Trophoblast cell (in vitro differentiated cells and primary cell): Measurements from ENCODE around the gene BABAM1.

Experiments used
- DNase-seq, 2 donors: peaks; one replicate each; pipeline ENCODE4 v3.0.0-alpha.2; 2016
- H2AFZ ChIP-seq: 2 replicates; pipeline ENCODE4 v1.6.1; 2013; ENCODE audit warnings: low read length, moderate library complexity, mild to moderate bottlenecking; ENCODE audit not compliant: insufficient read depth, poor library complexity
- H2AK5ac ChIP-seq: 2 replicates; pipeline ENCODE4 v1.6.1; 2013; ENCODE audit warnings: mild to moderate bottlenecking, low read length
- H2BK120ac ChIP-seq: 2 replicates; pipeline ENCODE4 v1.6.1; 2013; ENCODE audit warnings: low read length, mild to moderate bottlenecking, moderate library complexity; ENCODE audit not compliant: insufficient read depth, poor library complexity
- H2BK12ac ChIP-seq: 2 replicates; pipeline ENCODE4 v1.6.1; 2013; ENCODE audit warnings: mild to moderate bottlenecking, low read length, moderate library complexity
- H2BK5ac ChIP-seq: 2 replicates; pipeline ENCODE4 v1.6.1; 2013; ENCODE audit warnings: low read length, low read depth, moderate library complexity, mild to moderate bottlenecking; ENCODE audit not compliant: poor library complexity
- H3K14ac ChIP-seq: 2 replicates; pipeline ENCODE4 v1.6.1; 2013; ENCODE audit warnings: mild to moderate bottlenecking, low read length
- H3K18ac ChIP-seq: 2 replicates; pipeline ENCODE4 v1.6.1; 2013; ENCODE audit warnings: mild to moderate bottlenecking, low read length
- H3K23ac ChIP-seq: 2 replicates; pipeline ENCODE4 v1.6.1; 2013; ENCODE audit warnings: low read length
- H3K27ac ChIP-seq: 2 replicates; pipeline ENCODE4 v1.5.1; 2013; ENCODE audit warnings: low read depth, mild to moderate bottlenecking, inconsistent platforms, low read length, moderate library complexity
- H3K27me3 ChIP-seq: 2 replicates; pipeline ENCODE4 v1.6.1; 2013; ENCODE audit warnings: inconsistent platforms, mild to moderate bottlenecking, low read length, moderate library complexity; ENCODE audit not compliant: insufficient read depth
- H3K36me3 ChIP-seq, 2 experiments: 1 replicate in 1 of 2; 2 replicates in 1 of 2; pipeline ENCODE4 v1.6.1; 2013; ENCODE audit warnings: low read length in 2 of 2, mild to moderate bottlenecking in 2 of 2, moderate library complexity in 1 of 2; ENCODE audit not compliant: insufficient read depth in 2 of 2, control insufficient read depth in 1 of 2
- H3K4ac ChIP-seq: 2 replicates; pipeline ENCODE4 v1.6.1; 2013; ENCODE audit warnings: low read depth, mild to moderate bottlenecking, low read length, moderate library complexity
- H3K4me1 ChIP-seq, 2 experiments: 1 replicate in 1 of 2; 2 replicates in 1 of 2; pipeline ENCODE4 v1.6.1; 2013; ENCODE audit warnings: low read length in 2 of 2, mild to moderate bottlenecking in 2 of 2, moderate library complexity in 1 of 2; ENCODE audit not compliant: insufficient read depth in 2 of 2, control insufficient read depth in 1 of 2
- H3K4me2 ChIP-seq: 2 replicates; pipeline ENCODE4 v1.6.1; 2013; ENCODE audit warnings: inconsistent platforms, mild to moderate bottlenecking, low read length, moderate library complexity
- H3K4me3 ChIP-seq: 2 replicates; pipeline ENCODE4 v1.5.1; 2013; ENCODE audit warnings: mild to moderate bottlenecking, low read depth, low read length, inconsistent platforms
- H3K79me1 ChIP-seq: one replicate; pipeline ENCODE4 v1.6.1; 2013; ENCODE audit warnings: low read length
- H3K79me2 ChIP-seq: 2 replicates; pipeline ENCODE4 v1.6.1; 2013; ENCODE audit warnings: low read length, mild to moderate bottlenecking; ENCODE audit not compliant: control insufficient read depth, insufficient read depth, poor library complexity
- H3K9ac ChIP-seq: 2 replicates; pipeline ENCODE4 v1.6.1; 2013; ENCODE audit warnings: mild to moderate bottlenecking, low read length
- H3K9me3 ChIP-seq: 2 replicates; pipeline ENCODE4 v1.6.1; 2013; ENCODE audit warnings: low read depth, mild to moderate bottlenecking, control low read depth, inconsistent platforms, low read length; ENCODE audit not compliant: insufficient read depth
- H4K12ac ChIP-seq: 2 replicates; pipeline ENCODE4 v1.6.1; 2013; ENCODE audit warnings: low read depth, mild to moderate bottlenecking, low read length, moderate library complexity
- H4K8ac ChIP-seq: 2 replicates; pipeline ENCODE4 v1.6.1; 2013; ENCODE audit warnings: low read depth, mild to moderate bottlenecking, low read length, moderate library complexity
- H4K91ac ChIP-seq: one replicate; pipeline ENCODE4 v1.6.1; 2013; ENCODE audit warnings: low read depth, mild to moderate bottlenecking, low read length, moderate library complexity
- WGBS: extraction: QIAGEN DNeasy Blood & Tissue Kit; methylation state at CpG from one replicate; pipeline ENCODE4 v1.1.7; 2013; ENCODE audit warnings: missing lambda C conversion rate; ENCODE audit not compliant: insufficient read length, insufficient coverage; ENCODE audit errors: extremely low coverage; 5-methylcytosine and 5-hydroxymethylcytosine counted together

Gene BABAM1

DNA sequence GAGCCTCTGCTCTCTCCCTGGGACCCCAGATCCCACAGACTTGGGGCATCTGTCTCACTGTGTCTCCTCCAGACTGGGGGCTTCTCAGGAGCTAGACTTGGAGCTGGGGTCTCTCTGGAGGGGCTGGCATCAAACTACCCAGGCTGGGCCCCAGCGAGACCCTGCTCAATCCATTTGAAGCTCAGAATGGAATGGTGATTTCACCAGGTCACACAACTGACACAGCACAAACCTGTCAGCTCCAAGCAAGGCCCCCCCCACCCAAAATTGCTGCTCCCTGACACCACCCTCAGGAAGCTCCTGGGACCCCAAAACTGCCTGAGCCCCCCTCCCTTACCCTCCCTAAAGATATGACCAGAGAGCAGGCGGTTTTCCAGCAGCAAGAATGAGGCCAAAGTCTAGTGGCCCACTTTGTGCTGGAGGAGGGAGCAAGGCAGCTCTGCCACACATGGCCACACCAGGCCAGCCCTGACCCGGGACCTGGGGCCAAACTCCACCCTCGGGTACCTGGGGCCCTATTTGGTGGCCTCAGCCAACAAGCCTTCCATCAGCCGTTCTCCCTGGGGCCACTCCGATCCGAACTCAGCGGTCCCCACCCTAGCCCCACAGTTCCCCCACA lies 23.9 kb upstream of the BABAM1 start:
- WGBS = no CpG with 5 or more reads among the region's 8 CpGs
- peak overlapping the region; percentile 94 for H2BK5ac ChIP-seq
- H2BK12ac ChIP-seq = no peak overlapping the region
- H3K4me2 ChIP-seq = peak overlapping the region; percentile 84
- peak overlapping the region; percentile 95 for H3K4me3 ChIP-seq
- H3K4me1 ChIP-seq = peaks cover 22 to 30% of the 10 kb centered on the region in 2 experiments
- H3K9me3 ChIP-seq = peaks cover 7% of the 10 kb centered on the region
- H3K27me3 ChIP-seq = no peaks in the 10 kb centered on the region
- H3K4ac ChIP-seq = peak overlapping the region; percentile 95
- H3K36me3 ChIP-seq = peaks cover 21 to 24% of the 10 kb centered on the region in 2 experiments
- peaks cover 48% of the 10 kb centered on the region for H3K79me1 ChIP-seq
- peak overlapping the region; percentile 98 for H4K91ac ChIP-seq
- H3K79me2 ChIP-seq = peaks cover 57% of the 10 kb centered on the region
- peak overlapping the region; percentile 34 for H4K8ac ChIP-seq
- peak overlapping the region; percentile 84 for H3K18ac ChIP-seq
- H3K23ac ChIP-seq = no peak overlapping the region
- no peak overlapping the region for H2AK5ac ChIP-seq
- H4K12ac ChIP-seq = no peak overlapping the region
- H3K27ac ChIP-seq = peak overlapping the region; percentile 95
- no peak overlapping the region for H2AFZ ChIP-seq
- peak overlapping the region; percentile 95 for H3K9ac ChIP-seq
- DNase-seq = no peak
- H3K14ac ChIP-seq = peak overlapping the region; percentile 81
- peak overlapping the region; percentile 69 for H2BK120ac ChIP-seq

DNA sequence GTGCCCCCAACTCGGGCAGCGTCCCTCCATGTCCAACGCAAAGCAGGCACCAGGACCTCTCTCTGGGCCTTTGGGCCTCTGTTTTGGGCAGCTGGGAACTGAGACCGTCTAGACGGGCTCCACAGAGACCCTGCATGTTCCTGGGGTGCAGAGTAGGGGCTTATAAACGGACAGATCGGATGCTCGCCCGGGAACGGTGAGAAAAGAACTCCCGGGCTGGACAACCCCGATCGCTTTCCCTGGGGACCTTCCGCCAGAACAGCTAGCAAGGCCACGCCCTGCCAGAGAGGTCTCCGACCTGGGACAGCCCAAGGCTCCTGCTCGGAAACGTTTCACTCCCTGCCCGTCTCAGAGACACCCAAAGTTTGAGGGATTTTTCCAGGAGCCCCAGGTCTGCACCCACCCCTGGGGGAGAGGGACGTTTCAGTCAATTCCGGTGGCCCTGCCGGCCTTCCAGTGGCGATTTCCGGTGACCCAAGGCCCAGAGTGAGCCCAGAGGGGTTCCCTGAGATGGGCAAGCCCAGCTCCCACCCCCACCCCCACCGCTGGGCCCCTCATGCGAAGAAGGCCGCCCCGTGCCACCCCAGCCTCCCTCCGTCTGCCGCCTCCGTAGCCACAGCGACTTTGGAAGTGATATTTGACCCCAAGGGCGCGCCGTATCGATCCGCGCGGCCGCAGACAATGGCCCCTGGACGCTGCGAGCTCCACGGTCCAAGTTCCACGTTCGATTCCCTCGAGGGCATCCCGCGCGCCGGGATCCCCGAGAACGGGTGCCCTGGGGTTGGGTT lies 23.2 kb upstream of the BABAM1 start:
- peak overlapping the region; percentile 89 for H4K8ac ChIP-seq
- H3K27ac ChIP-seq = peak overlapping the region; percentile 95
- H2AK5ac ChIP-seq = peak overlapping the region; percentile 66
- peak overlapping the region; percentile 95 for H3K9ac ChIP-seq
- H2AFZ ChIP-seq = peak overlapping the region; percentile 61
- H3K4ac ChIP-seq = peak overlapping the region; percentile 95
- peaks cover 16 to 18% of the 10 kb centered on the region in 2 experiments for H3K36me3 ChIP-seq
- H2BK120ac ChIP-seq = peak overlapping the region; percentile 69
- H3K18ac ChIP-seq = peak overlapping the region; percentile 84
- H3K14ac ChIP-seq = peak overlapping the region; percentile 81
- H3K79me2 ChIP-seq = peaks cover 55% of the 10 kb centered on the region
- peaks cover 29 to 37% of the 10 kb centered on the region in 2 experiments for H3K4me1 ChIP-seq
- no peaks in the 10 kb centered on the region for H3K27me3 ChIP-seq
- no peak overlapping the region for H2BK12ac ChIP-seq
- H4K12ac ChIP-seq = peak overlapping the region; percentile 91
- peak overlapping the region; percentile 95 for H3K4me3 ChIP-seq
- H3K23ac ChIP-seq = no peak overlapping the region
- peaks cover 7% of the 10 kb centered on the region for H3K9me3 ChIP-seq
- no CpG with 5 or more reads among the region's 52 CpGs for WGBS
- H3K4me2 ChIP-seq = peak overlapping the region; percentile 84
- peaks cover 56% of the 10 kb centered on the region for H3K79me1 ChIP-seq
- H4K91ac ChIP-seq = peak overlapping the region; percentile 98
- peak overlapping the region; percentile 94 for H2BK5ac ChIP-seq
- DNase-seq = peak; percentile 48 to 58

DNA sequence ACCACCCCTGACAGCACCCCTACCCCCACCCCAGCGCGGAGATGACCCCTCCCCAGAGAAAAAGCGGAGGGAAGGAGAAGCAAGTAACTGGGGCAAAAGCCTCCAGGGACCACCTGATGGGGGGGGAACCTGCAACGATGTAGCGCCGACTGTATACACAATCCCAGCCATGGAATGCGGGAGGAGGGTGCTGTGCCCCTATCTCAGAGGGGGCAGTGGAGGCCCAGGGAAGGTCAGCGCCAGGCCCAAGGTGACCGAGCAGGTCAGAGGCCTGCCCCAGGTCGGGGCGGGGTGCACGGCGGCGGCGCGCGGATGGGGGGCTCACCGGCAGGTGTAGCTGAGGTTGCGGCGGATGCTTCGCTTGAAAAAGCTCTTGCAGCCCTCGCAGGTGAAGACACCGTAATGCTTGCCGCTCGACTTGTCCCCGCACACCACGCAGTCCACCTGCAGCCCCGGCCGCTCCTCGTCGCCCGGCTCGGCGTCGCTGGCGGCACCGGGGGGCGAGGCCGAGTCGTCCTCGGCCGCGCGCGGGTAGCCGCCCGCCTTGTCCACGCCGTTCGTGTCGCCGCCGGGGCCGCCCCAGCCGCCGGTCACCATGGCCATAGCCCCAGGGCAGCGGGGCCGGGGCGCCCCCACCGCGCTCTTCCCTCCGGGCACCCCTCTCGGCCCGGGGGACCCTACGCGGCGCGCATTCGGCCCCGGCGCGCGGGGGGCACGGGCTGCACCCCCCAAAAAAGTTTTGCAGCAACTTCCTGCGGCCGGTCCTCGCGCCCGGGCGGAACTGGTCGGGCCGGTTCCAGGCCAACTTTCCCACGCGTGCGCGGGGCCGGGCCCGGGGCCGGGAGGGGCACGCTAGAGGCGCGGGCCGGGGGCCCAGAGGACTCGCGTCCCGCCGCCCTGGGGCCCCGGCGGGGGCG lies 22.4 kb upstream of the BABAM1 start:
- WGBS = no CpG with 5 or more reads among the region's 100 CpGs
- peak overlapping the region; percentile 95 for H3K4me3 ChIP-seq

GRCh38 chr19:17245535-17245984 lies 21.7 kb upstream of the BABAM1 start, which contains the start of gene NR2F6:
NR2F6 (minus strand) TSS chr19:17245919; CDS start chr19:17245220, 699 bp downstream.
- H3K23ac ChIP-seq = no peak within 1 kb of the TSS
- H2AFZ ChIP-seq = peak within 1 kb of the TSS; percentile 55
- no CpG with 5 or more reads among the region's 72 CpGs for WGBS
- peak within 1 kb of the TSS; percentile 92 for H3K18ac ChIP-seq
- H2AK5ac ChIP-seq = peak within 1 kb of the TSS; percentile 51
- peaks cover 67% of the 10 kb centered on the region for H3K79me1 ChIP-seq
- peak within 1 kb of the TSS; percentile 95 for H3K4ac ChIP-seq
- no peak for DNase-seq
- peak within 1 kb of the TSS; percentile 91 for H4K12ac ChIP-seq
- H2BK5ac ChIP-seq = peak within 1 kb of the TSS; percentile 94
- no peaks in the 10 kb centered on the region for H3K27me3 ChIP-seq
- peak within 1 kb of the TSS; percentile 98 for H4K91ac ChIP-seq
- peak within 1 kb of the TSS; percentile 96 for H3K14ac ChIP-seq
- H3K27ac ChIP-seq = peak within 1 kb of the TSS; percentile 100
- peak within 1 kb of the TSS; percentile 85 for H2BK120ac ChIP-seq
- H3K36me3 ChIP-seq = peaks cover 9 to 10% of the 10 kb centered on the region in 2 experiments
- peak within 1 kb of the TSS; percentile 95 for H3K9ac ChIP-seq
- H3K4me2 ChIP-seq = peak within 1 kb of the TSS; percentile 89
- H3K9me3 ChIP-seq = peaks cover 5% of the 10 kb centered on the region
- peak within 1 kb of the TSS; percentile 89 for H4K8ac ChIP-seq
- peak within 1 kb of the TSS; percentile 94 for H2BK12ac ChIP-seq
- peaks cover 57% of the 10 kb centered on the region for H3K79me2 ChIP-seq
- H3K4me1 ChIP-seq = peaks cover 38 to 47% of the 10 kb centered on the region in 2 experiments
- peak within 1 kb of the TSS; percentile 95 for H3K4me3 ChIP-seq

More for the DNA sequence above, 22.4 kb upstream of the BABAM1 start:
- Histone ChIP-seq H3K27ac (peak overlapping the region; percentile 95), H4K12ac (peak overlapping the region; percentile 91), H3K4me1 (peaks cover 33 to 41% of the 10 kb centered on the region in 2 experiments), H3K36me3 (peaks cover 15 to 17% of the 10 kb centered on the region in 2 experiments), H2AFZ (peak overlapping the region; percentile 12), H3K9ac (peak overlapping the region; percentile 95), H3K4ac (peak overlapping the region; percentile 95), H2AK5ac (peak overlapping the region; percentile 51), H3K79me2 (peaks cover 58% of the 10 kb centered on the region), H2BK5ac (peak overlapping the region; percentile 94), H3K18ac (peak overlapping the region; percentile 84), H4K8ac (peak overlapping the region; percentile 89), H3K9me3 (peaks cover 7% of the 10 kb centered on the region), H3K23ac (no peak overlapping the region), H2BK120ac (peak overlapping the region; percentile 69), H3K27me3 (no peaks in the 10 kb centered on the region), H3K79me1 (peaks cover 61% of the 10 kb centered on the region), H2BK12ac (peak overlapping the region; percentile 67), H3K4me2 (peak overlapping the region; percentile 84), H3K14ac (peak overlapping the region; percentile 81), H4K91ac (peak overlapping the region; percentile 98)
- peak in 1 of 2 donors; percentile 61 for DNase-seq
